LHCN-M2 (cell line): Measurements from ENCODE around the gene NQO2. TPM values are rescaled to one million over a fixed set of nuclear protein-coding genes. Genes with fewer than 3 reads are reported as not detected.
"Not testable (repeated sequence)": the region's sequence is repeated elsewhere in the genome, so short reads cannot be mapped to it uniquely, and the experiment has no call there.

Experiments
- DNase-seq: peaks from one replicate; pipeline ENCODE4 v3.0.0-alpha.2; 2012; ENCODE audit warnings: low read depth
- total RNA-seq: library from RNA; depleted of rRNA; stranded (reverse); fragments of >200 nt; gene quantifications from 2 replicates; pipeline ENCODE4 v1.2.3, GENCODE V29; 2014

NQO2 gene
- total RNA-seq, 1 experiment from 2014 or later: 28.8 TPM

- no peak for DNase-seq
Observed at GRCh38 chr6:2970034-2970685, 29.5 kb upstream of the NQO2 start.

GRCh38 chr6:2970753-2971419 lies 28.8 kb upstream of the NQO2 start:
- DNase-seq: peak; percentile 55

GRCh38 chr6:2971420-2972218 lies 28.1 kb upstream of the NQO2 start, which contains the start of gene SERPINB6:
SERPINB6 (minus strand) TSS chr6:2971567; CDS start chr6:2959332, 12,235 bp downstream.
- DNase-seq: peak; percentile 71

GRCh38 chr6:2972219-2972487 lies 27.5 kb upstream of the NQO2 start:
- DNase-seq: not testable (repeated sequence)

- not testable (repeated sequence) for DNase-seq
Observed at GRCh38 chr6:2972685-2973084, 27.0 kb upstream of the NQO2 start.

- not testable (repeated sequence) for DNase-seq
Observed at GRCh38 chr6:2973180-2973579, 26.5 kb upstream of the NQO2 start.

- DNase-seq: peak; percentile 20
Observed at GRCh38 chr6:2973676-2974075, 26.0 kb upstream of the NQO2 start.

GRCh38 chr6:2976060-2976459 lies 23.6 kb upstream of the NQO2 start:
- no peak for DNase-seq

- peak; percentile 87 for DNase-seq
Observed at GRCh38 chr6:2976571-2977085, 23.1 kb upstream of the NQO2 start.

GRCh38 chr6:2977290-2977689 lies 22.4 kb upstream of the NQO2 start:
- DNase-seq: no peak

GRCh38 chr6:2977799-2978590 lies 21.7 kb upstream of the NQO2 start:
- peak; percentile 51 for DNase-seq

GRCh38 chr6:2978923-2979322 lies 20.8 kb upstream of the NQO2 start:
- no peak for DNase-seq

GRCh38 chr6:2979819-2980464 lies 19.8 kb upstream of the NQO2 start:
- DNase-seq: no peak

- DNase-seq: no peak
Observed at GRCh38 chr6:2980465-2980855, 19.2 kb upstream of the NQO2 start.

GRCh38 chr6:2982426-2983117 lies 17.1 kb upstream of the NQO2 start:
- no peak for DNase-seq

GRCh38 chr6:2984738-2985406 lies 14.8 kb upstream of the NQO2 start:
- no peak for DNase-seq

GRCh38 chr6:2986722-2987221 lies 12.9 kb upstream of the NQO2 start:
- peak; percentile 75 for DNase-seq

- DNase-seq: no peak
Observed at GRCh38 chr6:2988094-2988425, 11.6 kb upstream of the NQO2 start.

GRCh38 chr6:2988426-2989331 lies 11.0 kb upstream of the NQO2 start:
- peak; percentile 97 for DNase-seq
